Measurements from ENCODE around the gene OPCML.

- TF ChIP-seq CTCF (conservative IDR thresholded peaks at IDR 0.05; ENCODE audit: low read depth in 2 of 2) = no peak
- TF ChIP-seq EZH2 (IDR thresholded peaks at IDR 0.05; ENCODE audit: low read depth, unreplicated experiment) = no peak
These were observed 29.1 kb downstream of the OPCML start for GRCh38 chr11:133503236-133503635.

Measured in GM23338 (cell line).